Tibial artery (tissue), 4 donors: ENCODE results near the gene PRDM7.

Experiments
- DNase-seq, 2 donors: peaks; one replicate each; pipeline ENCODE4 v3.0.0-alpha.2; 2019
- H3K27ac ChIP-seq, 2 donors: fragments of 200-600 bp; sonication (generic) in 1 of 2; 1 replicate in 1 of 2; 2 replicates in 1 of 2; pipeline ENCODE4 v1.5.1; 2018 to 2019; ENCODE audit warnings: mild to moderate bottlenecking in 1 of 2
- H3K27me3 ChIP-seq, 2 donors: fragments of 200-600 bp; sonication (generic) in 1 of 2; one replicate each; pipeline versions ENCODE4 v1.5.1 to v1.6.0; 2016 to 2019
- H3K36me3 ChIP-seq, 3 donors: fragments of 200-600 bp; sonication (generic) in 2 of 3; one replicate each; pipeline ENCODE4 v1.5.1; 2016 to 2019; ENCODE audit warnings: mild to moderate bottlenecking in 2 of 3
- H3K4me1 ChIP-seq, 4 donors: fragments of 200-600 bp; sonication (generic) in 2 of 4; 1 replicate in 3 of 4; 2 replicates in 1 of 4; pipeline ENCODE4 v1.5.1; 2016 to 2019
- H3K4me3 ChIP-seq, 2 donors: fragments of 200-600 bp; sonication (generic) in 1 of 2; 1 replicate in 1 of 2; 2 replicates in 1 of 2; pipeline ENCODE4 v1.5.1; 2018 to 2019; ENCODE audit warnings: mild to moderate bottlenecking in 2 of 2
- H3K9me3 ChIP-seq, 3 donors: fragments of 200-600 bp; sonication (generic) in 1 of 3; one replicate each; pipeline ENCODE4 v1.5.1; 2016 to 2019
- intact Hi-C: fragments of 100-400 bp; cut with DNase I; formaldehyde crosslinking; loops from one replicate; pipeline ENCODE4 v1.15.0; 2023; ENCODE audit warnings: low total_unique reads
- TF ChIP-seq, protein P1 (sequence below), 2 experiments: fragments of 200-600 bp in 1 of 2; fragments of 450-650 bp in 1 of 2; IDR thresholded peaks; one replicate each; pipeline ENCODE4 v1.5.1; 2017 to 2019; ENCODE audit warnings: antibody characterized with exemption in 2 of 2, mild to moderate bottlenecking in 1 of 2, moderate library complexity in 1 of 2

Gene PRDM7

DNA sequence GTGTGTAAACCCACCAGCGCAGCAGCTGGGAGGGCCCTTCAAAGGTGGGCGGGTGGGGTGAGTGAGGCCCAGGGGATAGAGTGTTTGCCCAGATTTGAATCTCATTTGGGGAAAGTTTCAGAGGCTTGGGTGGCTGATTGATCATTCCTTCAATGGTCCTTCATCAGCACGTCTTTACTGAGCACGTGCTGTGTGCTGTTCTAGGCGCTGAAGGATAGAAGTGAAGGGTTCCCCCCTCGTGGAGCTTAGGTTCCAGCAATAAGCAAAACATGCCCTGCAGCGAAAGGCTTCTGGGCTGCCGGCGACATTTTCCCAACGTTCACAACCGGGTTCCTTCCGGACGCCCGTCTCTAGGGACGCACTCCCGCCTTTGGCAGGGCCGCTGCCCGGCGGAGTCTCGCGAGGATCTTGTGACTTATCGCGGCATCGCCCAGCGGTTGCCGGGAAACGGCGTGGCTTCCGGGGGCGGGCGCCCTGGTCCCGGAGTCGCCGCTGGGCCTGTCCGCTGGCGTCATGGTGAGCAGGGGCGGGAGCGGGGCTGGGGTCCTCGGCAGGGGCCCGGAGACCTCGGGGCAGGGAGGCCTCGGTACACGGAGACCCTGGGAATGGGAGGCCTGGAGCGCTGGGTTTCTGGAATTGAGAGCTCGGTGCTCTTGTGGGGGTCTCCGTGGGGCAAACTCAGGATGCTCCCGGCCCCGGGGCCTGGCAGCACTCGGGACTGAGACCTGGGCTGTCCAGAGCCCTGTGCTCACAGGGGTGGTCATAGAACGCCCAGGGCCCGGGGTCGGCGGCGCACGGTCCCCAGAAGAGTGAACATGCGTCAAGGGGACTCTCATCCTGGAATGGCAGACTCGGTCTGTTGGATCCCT is 54.7 kb downstream of the PRDM7 start:
- Histone ChIP-seq H3K27ac (peak overlapping the region; percentile 74 to 78), H3K4me3 (peak overlapping the region; percentile 67 to 91), H3K9me3 (no peaks in the 10 kb centered on the region), H3K36me3 (peaks cover 0 to under 1% (median 0%) of the 10 kb centered on the region in 3 donors), H3K27me3 (peaks cover 0 to 6% of the 10 kb centered on the region in 2 donors), H3K4me1 (peaks cover 0 to 46% (median 24%) of the 10 kb centered on the region in 4 donors)
- intact Hi-C loops, result no loop called here
- DNase-seq, result peak; percentile 83 to 92
- TF ChIP-seq, protein P1, sequence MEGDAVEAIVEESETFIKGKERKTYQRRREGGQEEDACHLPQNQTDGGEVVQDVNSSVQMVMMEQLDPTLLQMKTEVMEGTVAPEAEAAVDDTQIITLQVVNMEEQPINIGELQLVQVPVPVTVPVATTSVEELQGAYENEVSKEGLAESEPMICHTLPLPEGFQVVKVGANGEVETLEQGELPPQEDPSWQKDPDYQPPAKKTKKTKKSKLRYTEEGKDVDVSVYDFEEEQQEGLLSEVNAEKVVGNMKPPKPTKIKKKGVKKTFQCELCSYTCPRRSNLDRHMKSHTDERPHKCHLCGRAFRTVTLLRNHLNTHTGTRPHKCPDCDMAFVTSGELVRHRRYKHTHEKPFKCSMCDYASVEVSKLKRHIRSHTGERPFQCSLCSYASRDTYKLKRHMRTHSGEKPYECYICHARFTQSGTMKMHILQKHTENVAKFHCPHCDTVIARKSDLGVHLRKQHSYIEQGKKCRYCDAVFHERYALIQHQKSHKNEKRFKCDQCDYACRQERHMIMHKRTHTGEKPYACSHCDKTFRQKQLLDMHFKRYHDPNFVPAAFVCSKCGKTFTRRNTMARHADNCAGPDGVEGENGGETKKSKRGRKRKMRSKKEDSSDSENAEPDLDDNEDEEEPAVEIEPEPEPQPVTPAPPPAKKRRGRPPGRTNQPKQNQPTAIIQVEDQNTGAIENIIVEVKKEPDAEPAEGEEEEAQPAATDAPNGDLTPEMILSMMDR (IDR thresholded peaks at IDR 0.05), result no peak

DNA sequence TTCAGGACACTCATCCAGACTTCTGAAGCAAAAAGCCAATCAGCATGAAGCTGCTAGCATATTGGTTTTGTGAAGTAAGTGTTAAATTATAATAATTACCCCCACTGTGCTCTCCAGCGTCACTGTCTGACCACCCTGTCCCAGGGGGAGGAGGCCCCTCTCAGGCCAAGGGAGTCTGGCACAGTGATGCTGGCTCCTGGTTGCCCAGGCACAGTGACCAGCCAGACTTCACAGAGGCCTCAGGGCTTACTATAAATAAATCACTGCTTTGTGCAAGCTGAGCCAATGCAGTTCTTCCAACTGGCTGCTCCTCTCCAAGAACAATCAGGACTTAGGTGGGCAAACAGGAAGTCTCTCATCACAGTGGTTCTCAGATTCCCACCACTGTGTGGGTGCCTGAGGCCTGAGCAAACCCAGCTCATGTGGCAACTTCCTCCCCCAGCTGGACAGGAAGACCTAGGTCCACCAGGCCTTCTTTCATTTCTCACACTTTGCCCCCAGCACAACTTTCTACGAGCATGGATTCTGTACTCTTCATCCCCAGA is 56.2 kb downstream of the PRDM7 start:
- intact Hi-C loops, result no loop called here

DNA sequence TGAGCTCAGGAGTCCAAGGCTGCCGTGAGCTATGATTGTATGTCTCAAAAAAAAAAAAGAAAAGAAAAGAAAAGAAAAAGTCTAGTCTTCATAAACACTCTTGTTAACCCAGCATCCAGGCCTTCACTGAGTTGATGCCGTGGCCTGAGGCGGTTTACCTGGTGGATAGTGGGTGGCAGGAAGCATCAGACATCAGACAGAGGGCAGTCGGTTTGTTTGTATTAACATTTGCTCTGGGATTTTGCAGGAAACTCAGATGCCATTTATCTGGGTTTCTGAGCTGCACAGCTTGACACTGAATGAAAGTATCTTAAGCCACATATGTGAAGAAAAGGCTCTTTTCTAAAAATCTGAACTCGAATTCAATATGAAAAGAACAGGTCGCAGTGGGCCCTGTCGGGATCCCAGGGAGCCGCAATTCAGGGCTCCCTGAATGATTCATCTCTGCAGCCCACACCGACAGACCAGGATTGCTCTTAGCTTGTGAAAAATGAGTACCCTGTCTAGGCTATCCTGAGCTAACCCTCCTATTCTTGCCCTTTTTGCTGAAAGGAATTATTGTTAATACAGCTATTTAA is 56.8 kb downstream of the PRDM7 start:
- no peaks in the 10 kb centered on the region for H3K36me3 ChIP-seq
- H3K27ac ChIP-seq, result no peak overlapping the region
- intact Hi-C loops, result no loop called here
- no peaks in the 10 kb centered on the region for H3K9me3 ChIP-seq
- TF ChIP-seq, protein P1 (IDR thresholded peaks at IDR 0.05), result no peak
- H3K27me3 ChIP-seq, result peaks cover 0 to 6% of the 10 kb centered on the region in 2 donors
- peak overlapping the region in 1 of 2 donors; percentile 77 for H3K4me3 ChIP-seq
- no peak for DNase-seq
- peaks cover 0 to 46% (median 24%) of the 10 kb centered on the region in 4 donors for H3K4me1 ChIP-seq

More for the DNA sequence above, 56.2 kb downstream of the PRDM7 start:
- H3K27me3 ChIP-seq, result peaks cover 0 to 6% of the 10 kb centered on the region in 2 donors
- H3K27ac ChIP-seq, result no peak overlapping the region
- H3K4me3 ChIP-seq, result no peak overlapping the region
- H3K9me3 ChIP-seq, result no peaks in the 10 kb centered on the region
- no peaks in the 10 kb centered on the region for H3K36me3 ChIP-seq
- DNase-seq, result no peak
- peaks cover 0 to 46% (median 24%) of the 10 kb centered on the region in 4 donors for H3K4me1 ChIP-seq
- TF ChIP-seq, protein P1 (IDR thresholded peaks at IDR 0.05), result no peak

DNA sequence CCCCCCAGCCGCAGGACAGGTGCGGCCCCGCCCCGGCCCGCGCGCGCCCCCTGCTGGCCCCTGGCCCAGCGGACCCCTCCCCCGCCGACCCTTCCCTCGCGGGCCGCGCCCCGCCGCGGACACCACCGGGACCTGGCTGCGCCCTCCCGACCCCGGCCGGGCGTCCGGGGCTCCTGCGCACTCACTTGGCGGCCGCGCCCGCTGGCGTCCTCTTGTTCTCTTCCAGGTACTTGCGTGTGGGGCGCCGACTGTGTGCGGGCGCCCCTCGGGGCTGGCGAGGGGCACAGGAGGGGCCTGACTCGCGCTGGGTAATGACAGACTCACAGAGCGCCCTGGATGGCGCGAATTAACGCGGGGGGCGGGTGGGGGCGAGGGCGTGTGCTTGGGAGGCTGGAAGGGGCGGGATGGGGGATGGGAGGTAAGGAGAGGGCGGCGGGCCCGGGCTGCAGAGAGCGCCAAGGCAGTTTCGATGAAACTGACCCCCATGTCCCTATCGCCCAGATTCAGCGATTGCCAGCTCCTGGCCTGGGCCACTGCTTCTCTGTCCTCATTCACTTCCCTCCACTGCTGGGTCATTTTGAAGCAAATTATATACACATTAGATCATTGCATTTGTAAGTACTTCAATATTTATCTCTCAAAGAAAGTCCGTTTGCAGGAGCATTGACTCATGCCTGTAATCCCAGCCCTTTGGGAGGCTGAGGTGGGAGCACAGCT is 57.4 kb downstream of the PRDM7 start:
- H3K27ac ChIP-seq, result peak overlapping the region in 1 of 2 donors; percentile 8
- H3K9me3 ChIP-seq, result no peaks in the 10 kb centered on the region
- H3K36me3 ChIP-seq, result no peaks in the 10 kb centered on the region
- peaks cover 0 to 46% (median 24%) of the 10 kb centered on the region in 4 donors for H3K4me1 ChIP-seq
- no peak for DNase-seq
- H3K4me3 ChIP-seq, result peak overlapping the region; percentile 55 to 77
- TF ChIP-seq, protein P1 (IDR thresholded peaks at IDR 0.05), result no peak
- H3K27me3 ChIP-seq, result peaks cover 0 to 6% of the 10 kb centered on the region in 2 donors
- intact Hi-C loops, result no loop called here
